Effector memory CD4-positive, alpha-beta T cell (primary cell): ENCODE measurements around the gene LRMDA.

Source experiments
- DNase-seq, 3 donors: peaks; one replicate each; pipeline ENCODE4 v3.0.0-alpha.2; 2020
- H3K27ac ChIP-seq: 2 replicates; pipeline ENCODE4 v1.7.0; 2013; ENCODE audit warnings: mild to moderate bottlenecking, low read length, moderate library complexity; ENCODE audit not compliant: insufficient read depth, poor library complexity, severe bottlenecking
- H3K27me3 ChIP-seq: replicated peaks from 2 replicates; pipeline ENCODE4 v1.7.0; 2013; ENCODE audit warnings: mild to moderate bottlenecking, low read length; ENCODE audit not compliant: insufficient read depth, control insufficient read depth, poor library complexity, severe bottlenecking
- H3K36me3 ChIP-seq: 2 replicates; pipeline ENCODE4 v1.7.0; 2013; ENCODE audit warnings: mild to moderate bottlenecking, low read length, moderate library complexity; ENCODE audit not compliant: control insufficient read depth, insufficient read depth
- H3K4me1 ChIP-seq: 2 replicates; pipeline ENCODE4 v1.7.0; 2013; ENCODE audit warnings: low read length, mild to moderate bottlenecking; ENCODE audit not compliant: control insufficient read depth, insufficient read depth, poor library complexity, severe bottlenecking
- H3K4me3 ChIP-seq: 2 replicates; pipeline ENCODE4 v1.7.0; 2013; ENCODE audit warnings: low read length, low read depth, mild to moderate bottlenecking; ENCODE audit not compliant: insufficient read depth, poor library complexity, severe bottlenecking
- H3K9me3 ChIP-seq: 2 replicates; pipeline ENCODE4 v1.7.0; 2013; ENCODE audit warnings: mild to moderate bottlenecking, low read length, moderate library complexity; ENCODE audit not compliant: control insufficient read depth

The LRMDA gene

DNA sequence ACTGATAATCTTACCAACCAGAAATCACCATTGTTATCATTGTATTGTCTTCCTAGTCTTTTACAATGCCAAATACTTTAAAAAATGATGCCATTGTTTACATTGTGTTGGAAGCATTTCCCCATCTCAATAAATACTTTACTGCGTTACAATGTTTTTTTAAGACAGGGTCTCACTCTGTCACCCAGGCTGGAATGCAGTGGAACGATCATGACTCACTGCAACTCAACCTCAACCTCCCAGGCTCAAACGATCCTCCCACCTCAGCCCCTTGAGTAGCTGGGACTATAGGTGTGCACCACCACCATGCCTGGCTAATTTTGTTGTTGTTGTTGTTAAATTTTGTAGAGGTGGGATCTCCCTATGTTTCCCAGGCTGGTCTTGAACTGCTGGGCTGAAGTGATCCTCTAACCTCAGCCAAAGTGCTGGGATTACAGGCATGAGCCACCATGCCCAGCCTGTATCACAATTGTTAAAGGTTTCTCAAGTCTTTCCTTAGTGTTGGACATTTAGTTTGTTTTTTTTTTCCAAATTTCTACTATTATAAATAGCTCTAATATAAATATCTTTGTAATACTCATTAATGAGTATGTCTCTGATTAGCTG is 13.5 kb downstream of the LRMDA start:
- H3K4me1 ChIP-seq: no peaks in the 10 kb centered on the region
- H3K9me3 ChIP-seq: peaks cover 8% of the 10 kb centered on the region
- no peak for DNase-seq
- no peaks in the 10 kb centered on the region for H3K27me3 ChIP-seq
- H3K4me3 ChIP-seq: no peak overlapping the region
- H3K27ac ChIP-seq: no peak overlapping the region
- no peaks in the 10 kb centered on the region for H3K36me3 ChIP-seq

DNA sequence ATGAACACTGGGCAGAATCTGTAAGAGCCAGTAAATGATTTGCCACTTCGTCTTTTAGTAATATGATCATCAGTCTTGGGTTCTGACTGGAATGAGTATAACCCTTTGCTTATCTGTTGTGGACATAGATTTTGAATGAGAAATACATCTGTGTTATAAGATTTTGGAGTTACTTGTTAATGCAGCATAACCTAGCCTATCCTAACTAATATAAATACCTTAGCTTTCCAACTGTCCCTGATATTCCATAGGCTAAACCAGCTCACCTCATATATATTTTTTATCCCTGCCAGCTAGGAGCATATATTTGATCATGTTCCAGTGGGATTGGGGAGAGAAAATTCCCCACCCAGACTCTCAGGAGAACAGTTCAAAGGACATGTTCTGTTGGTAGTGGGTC is 15.1 kb downstream of the LRMDA start:
- peaks cover 8% of the 10 kb centered on the region for H3K9me3 ChIP-seq
- H3K27me3 ChIP-seq: no peaks in the 10 kb centered on the region
- H3K36me3 ChIP-seq: no peaks in the 10 kb centered on the region
- no peaks in the 10 kb centered on the region for H3K4me1 ChIP-seq
- DNase-seq: no peak
- H3K27ac ChIP-seq: no peak overlapping the region
- no peak overlapping the region for H3K4me3 ChIP-seq

DNA sequence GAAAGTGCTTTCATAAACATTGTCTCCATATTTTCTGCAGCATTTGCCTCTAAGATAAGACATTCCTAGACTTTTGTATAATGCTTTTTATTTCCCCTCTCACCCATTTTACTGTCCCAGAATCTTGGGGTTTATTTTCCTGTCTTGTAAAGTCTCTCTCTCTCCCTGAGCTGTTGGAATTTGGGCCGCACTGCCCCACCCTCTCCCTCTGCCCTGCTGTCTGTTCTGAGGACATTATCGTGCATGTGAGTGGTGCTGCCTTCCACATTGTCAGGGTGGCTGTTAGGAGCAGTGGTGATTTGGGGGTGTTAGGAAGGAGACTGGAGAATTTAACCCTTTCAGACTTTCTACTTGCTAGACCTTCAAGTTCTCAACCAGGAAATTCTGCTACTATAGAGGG is 16.7 kb downstream of the LRMDA start:
- Histone ChIP-seq H3K4me3 (no peak overlapping the region), H3K36me3 (no peaks in the 10 kb centered on the region), H3K9me3 (peaks cover 8% of the 10 kb centered on the region), H3K27me3 (peaks cover 2% of the 10 kb centered on the region), H3K4me1 (no peaks in the 10 kb centered on the region), H3K27ac (no peak overlapping the region)
- no peak for DNase-seq

DNA sequence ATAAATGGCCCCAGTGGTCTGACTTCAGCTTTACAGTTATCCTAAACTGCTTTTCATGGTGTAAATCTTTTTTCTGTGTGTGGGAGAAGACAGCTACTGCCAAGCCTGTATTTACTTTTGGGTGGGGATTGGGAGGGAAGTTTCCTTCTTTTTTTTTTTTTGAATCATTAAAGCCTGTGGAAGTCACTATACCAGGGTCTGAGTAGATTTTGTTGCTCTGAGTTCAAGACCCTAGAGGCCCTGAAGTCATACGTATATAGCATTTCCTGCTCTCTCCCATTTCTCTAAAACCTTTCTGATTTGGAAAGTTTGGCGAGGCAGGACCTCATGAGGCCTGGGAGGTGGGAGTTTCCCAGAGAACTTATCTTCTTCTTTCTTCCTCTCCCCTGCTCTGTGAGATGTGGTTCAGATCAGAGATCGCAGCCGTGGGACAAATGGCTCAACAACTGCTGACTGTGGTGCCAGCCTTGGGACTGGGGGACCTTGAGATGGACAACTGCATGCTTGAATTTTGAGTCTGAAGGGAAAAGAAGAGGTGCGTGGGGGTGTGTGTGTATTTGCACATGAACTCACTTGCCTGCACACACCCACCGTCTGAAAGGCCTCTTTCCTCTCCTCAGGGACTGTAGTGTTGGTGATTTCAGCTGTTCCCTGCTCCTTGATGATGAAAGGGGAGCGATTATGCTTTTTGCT is 18.1 kb downstream of the LRMDA start:
- Histone ChIP-seq H3K4me1 (no peaks in the 10 kb centered on the region), H3K36me3 (no peaks in the 10 kb centered on the region), H3K27ac (no peak overlapping the region), H3K4me3 (no peak overlapping the region), H3K9me3 (no peaks in the 10 kb centered on the region), H3K27me3 (peaks cover 2% of the 10 kb centered on the region)
- no peak for DNase-seq

DNA sequence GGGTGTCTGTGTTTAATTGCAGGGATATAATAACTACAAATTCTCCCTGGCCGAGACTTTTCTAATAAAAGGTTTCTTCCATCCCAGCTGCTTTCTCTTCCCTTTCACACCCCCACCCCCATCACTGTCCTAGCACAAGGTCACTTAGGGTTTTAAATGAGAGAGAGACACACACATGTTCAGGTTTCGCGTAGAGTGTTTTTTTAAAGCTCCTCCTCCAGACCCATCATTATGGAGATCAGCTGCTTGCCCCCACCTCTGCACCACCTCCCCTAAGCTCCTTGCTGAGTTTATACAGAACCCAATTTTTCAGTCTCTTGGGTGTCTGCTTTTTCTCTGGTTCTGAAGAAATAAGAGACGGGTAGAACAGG is 18.6 kb downstream of the LRMDA start:
- Histone ChIP-seq H3K9me3 (no peaks in the 10 kb centered on the region), H3K4me1 (no peaks in the 10 kb centered on the region), H3K27me3 (peaks cover 2% of the 10 kb centered on the region), H3K36me3 (no peaks in the 10 kb centered on the region), H3K27ac (no peak overlapping the region), H3K4me3 (no peak overlapping the region)
- DNase-seq: no peak

DNA sequence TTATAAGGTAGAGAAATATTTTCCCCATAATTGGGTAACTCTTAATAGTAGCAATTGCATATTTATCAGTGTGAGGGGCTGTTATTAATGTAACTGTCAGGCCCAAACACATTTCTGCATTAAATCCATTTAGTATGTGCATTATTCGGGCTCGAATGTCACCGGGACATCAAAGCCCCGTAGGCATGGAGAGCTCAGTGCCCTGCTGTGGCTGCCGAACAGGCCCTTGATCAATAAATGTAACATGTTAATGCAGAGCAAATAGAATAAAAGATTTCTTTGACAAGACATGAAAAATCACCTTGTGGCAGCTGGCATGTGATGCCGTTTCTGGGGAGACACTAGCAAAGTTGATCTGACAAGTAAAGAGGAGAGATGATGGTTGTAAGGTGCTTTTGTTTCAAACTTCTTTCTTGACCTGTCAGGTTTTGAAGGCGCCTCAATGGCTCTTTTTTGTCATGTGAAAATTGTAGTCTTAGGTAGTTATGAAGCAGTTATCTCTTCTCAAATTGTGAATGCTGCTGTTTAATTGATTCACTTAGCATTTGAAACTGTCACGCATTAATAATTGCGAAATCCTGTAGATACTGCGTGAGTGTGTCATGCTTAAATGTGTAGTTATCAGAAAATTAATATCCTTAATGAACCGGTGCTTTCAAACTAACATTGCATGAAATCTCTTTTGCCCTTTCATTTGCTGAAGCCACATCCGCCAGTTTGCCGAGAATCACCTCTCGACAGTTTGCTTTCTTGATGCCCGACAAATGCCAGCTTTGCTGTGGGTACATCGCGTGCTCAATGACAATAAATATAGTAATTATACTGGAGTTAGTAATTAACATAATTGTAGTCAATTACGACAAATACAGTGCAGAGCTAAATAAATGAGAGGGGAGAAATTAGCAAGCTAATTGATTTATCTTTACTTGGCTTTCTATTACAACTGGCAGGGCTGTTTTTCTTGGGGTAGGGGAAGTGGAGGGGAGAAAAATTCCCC is 19.5 kb downstream of the LRMDA start:
- no peaks in the 10 kb centered on the region for H3K4me1 ChIP-seq
- no peak for DNase-seq
- H3K4me3 ChIP-seq: no peak overlapping the region
- H3K27ac ChIP-seq: no peak overlapping the region
- H3K27me3 ChIP-seq: peaks cover 2% of the 10 kb centered on the region
- no peaks in the 10 kb centered on the region for H3K9me3 ChIP-seq
- no peaks in the 10 kb centered on the region for H3K36me3 ChIP-seq

DNA sequence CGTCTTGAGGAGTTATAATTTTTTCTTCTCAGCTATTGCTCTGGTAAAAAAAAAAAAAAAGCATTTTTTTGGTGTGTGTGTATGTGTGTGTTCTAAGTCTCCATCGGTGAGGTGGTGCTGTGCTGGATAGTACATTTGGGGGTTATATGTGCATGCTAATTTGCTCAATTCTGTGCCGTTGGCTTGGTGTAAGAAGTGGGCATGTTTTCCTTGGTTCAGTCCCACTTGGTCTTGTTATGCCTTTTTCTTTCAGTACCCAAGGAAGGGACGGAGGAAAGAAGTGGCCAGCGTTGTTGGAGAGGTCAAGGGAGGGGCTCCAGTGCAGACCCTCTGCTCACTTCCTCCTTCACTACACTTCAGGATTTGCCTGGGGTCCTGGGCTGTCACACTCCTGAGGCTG is 20.4 kb downstream of the LRMDA start:
- peaks cover 2% of the 10 kb centered on the region for H3K27me3 ChIP-seq
- no peak overlapping the region for H3K4me3 ChIP-seq
- H3K4me1 ChIP-seq: no peaks in the 10 kb centered on the region
- DNase-seq: no peak
- H3K36me3 ChIP-seq: no peaks in the 10 kb centered on the region
- no peaks in the 10 kb centered on the region for H3K9me3 ChIP-seq
- H3K27ac ChIP-seq: no peak overlapping the region

DNA sequence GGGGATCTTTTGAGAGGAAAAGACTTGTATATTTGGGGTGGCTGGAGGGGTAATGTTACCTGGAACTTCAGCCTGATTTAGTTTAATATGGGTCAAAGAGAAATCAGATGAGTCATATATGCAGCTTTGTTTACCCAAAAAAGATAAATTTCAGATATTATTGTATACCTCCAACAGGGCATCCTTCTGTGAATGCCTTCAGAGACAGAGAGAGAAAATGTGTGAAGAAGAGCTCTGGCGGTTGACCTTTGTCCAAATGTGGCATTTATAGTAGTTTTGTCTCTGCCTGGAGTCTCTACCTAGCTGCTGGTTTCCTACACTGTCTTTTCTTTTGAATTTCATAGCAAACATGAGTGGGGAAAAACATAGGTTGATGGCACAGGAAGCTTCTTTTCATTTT is 21.6 kb downstream of the LRMDA start:
- no peak for DNase-seq
- Histone ChIP-seq H3K9me3 (no peaks in the 10 kb centered on the region), H3K4me3 (no peak overlapping the region), H3K36me3 (no peaks in the 10 kb centered on the region), H3K4me1 (no peaks in the 10 kb centered on the region), H3K27me3 (peaks cover 2% of the 10 kb centered on the region), H3K27ac (no peak overlapping the region)

DNA sequence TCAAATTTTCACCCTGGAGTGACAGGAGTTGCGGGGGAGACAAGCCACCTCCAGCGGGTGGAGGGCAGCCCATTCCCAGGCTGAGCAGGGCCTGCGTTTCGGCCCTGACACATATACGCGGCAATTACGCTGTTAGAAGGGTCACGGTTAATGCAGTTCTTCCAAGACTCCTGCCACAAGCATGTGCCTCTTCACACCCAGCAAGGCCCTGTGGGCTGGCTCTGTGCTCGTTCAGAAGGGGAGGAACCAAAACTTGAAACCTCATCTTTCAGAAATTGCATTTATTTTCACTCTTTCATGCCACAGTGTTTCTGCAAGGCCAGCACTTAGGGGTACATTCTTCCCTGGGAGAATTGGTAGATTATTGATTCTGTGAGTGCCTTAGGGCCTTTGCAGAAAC is 24.7 kb downstream of the LRMDA start:
- H3K9me3 ChIP-seq: no peaks in the 10 kb centered on the region
- H3K27me3 ChIP-seq: peaks cover 2% of the 10 kb centered on the region
- H3K27ac ChIP-seq: no peak overlapping the region
- no peaks in the 10 kb centered on the region for H3K4me1 ChIP-seq
- H3K36me3 ChIP-seq: no peaks in the 10 kb centered on the region
- no peak overlapping the region for H3K4me3 ChIP-seq
- no peak for DNase-seq

DNA sequence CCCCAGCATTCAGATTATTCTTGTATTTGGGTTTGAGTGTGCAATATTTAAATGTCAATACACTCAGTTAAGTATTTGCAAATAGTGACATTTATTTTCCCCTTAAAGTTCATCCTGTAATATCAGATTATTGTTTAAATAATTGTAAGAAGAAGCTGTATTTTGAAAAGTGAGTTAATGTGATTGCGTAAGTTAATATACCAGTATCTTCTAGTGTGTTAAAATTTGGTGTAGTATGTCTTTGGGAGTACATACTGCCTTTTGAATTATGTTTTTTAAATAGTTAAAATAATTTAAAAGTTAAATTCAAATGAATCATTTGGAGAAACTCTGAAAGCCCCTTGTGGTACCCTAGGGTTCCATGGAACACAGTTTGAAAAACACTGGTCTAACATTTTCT is 28.6 kb downstream of the LRMDA start:
- Histone ChIP-seq H3K27ac (no peak overlapping the region), H3K27me3 (no peaks in the 10 kb centered on the region)
- DNase-seq: no peak

More for the DNA sequence above, 28.6 kb downstream of the LRMDA start:
- Histone ChIP-seq H3K9me3 (no peaks in the 10 kb centered on the region), H3K36me3 (no peaks in the 10 kb centered on the region), H3K4me1 (no peaks in the 10 kb centered on the region), H3K4me3 (no peak overlapping the region)
